Measurements from ENCODE around the gene ARMC9.

DNA sequence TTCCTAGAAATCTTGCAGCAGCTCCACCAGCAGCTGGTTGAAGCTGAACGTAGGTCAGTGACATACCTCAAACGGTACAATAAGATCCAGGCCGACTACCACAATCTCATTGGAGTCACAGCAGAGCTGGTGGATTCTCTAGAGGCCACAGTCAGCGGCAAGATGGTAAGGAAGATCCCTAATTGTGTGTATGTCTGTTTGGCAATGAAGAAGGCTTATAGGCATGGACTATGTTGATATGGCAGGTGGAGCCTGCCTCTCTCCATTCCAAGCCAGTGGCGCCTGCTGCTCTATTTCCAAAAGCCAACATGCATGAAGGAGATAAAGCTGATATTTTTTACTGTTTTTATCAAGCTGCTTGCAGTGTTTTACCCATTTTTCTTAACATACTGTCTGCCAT lies 36.8 kb downstream of the ARMC9 start:
- no peak for TF ChIP-seq ZNF274 (IDR thresholded peaks at IDR 0.05; ENCODE audit: low read depth, low read length)
- TF ChIP-seq, protein P1, sequence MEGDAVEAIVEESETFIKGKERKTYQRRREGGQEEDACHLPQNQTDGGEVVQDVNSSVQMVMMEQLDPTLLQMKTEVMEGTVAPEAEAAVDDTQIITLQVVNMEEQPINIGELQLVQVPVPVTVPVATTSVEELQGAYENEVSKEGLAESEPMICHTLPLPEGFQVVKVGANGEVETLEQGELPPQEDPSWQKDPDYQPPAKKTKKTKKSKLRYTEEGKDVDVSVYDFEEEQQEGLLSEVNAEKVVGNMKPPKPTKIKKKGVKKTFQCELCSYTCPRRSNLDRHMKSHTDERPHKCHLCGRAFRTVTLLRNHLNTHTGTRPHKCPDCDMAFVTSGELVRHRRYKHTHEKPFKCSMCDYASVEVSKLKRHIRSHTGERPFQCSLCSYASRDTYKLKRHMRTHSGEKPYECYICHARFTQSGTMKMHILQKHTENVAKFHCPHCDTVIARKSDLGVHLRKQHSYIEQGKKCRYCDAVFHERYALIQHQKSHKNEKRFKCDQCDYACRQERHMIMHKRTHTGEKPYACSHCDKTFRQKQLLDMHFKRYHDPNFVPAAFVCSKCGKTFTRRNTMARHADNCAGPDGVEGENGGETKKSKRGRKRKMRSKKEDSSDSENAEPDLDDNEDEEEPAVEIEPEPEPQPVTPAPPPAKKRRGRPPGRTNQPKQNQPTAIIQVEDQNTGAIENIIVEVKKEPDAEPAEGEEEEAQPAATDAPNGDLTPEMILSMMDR (IDR thresholded peaks at IDR 0.05 in 2 of 3, conservative IDR thresholded peaks at IDR 0.05 in 1 of 3; ENCODE audit: borderline replicate concordance in 1 of 3, insufficient read depth in 1 of 3, low read depth in 2 of 3, low read length in 2 of 3): no peak
- no peak for TF ChIP-seq POLR2AphosphoS5 (IDR thresholded peaks at IDR 0.05; ENCODE audit: low read depth, low read length)
- TF ChIP-seq, protein P2, sequence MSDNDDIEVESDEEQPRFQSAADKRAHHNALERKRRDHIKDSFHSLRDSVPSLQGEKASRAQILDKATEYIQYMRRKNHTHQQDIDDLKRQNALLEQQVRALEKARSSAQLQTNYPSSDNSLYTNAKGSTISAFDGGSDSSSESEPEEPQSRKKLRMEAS (IDR thresholded peaks at IDR 0.05): no peak
- TF ChIP-seq POLR2A (IDR thresholded peaks at IDR 0.05; ENCODE audit: borderline replicate concordance, extremely low read depth, insufficient read depth, insufficient read length): no peak
- TF ChIP-seq, protein P3, sequence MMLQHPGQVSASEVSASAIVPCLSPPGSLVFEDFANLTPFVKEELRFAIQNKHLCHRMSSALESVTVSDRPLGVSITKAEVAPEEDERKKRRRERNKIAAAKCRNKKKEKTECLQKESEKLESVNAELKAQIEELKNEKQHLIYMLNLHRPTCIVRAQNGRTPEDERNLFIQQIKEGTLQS (IDR thresholded peaks at IDR 0.05): no peak
- TF ChIP-seq EZH2 (IDR thresholded peaks at IDR 0.05): no peak
